Spleen (tissue), 11 donors: ENCODE results near the gene ATP1A4. TPM values are rescaled to one million over a fixed set of nuclear protein-coding genes. Genes with fewer than 3 reads are reported as not detected.

Experiments used
- DNase-seq: peaks from one replicate; pipeline ENCODE4 v3.0.0-alpha.2; 2020
- H3K27ac ChIP-seq, 8 donors: fragments of 200-600 bp; sonication (generic) in 7 of 8; 1 replicate in 4 of 8; 2 replicates in 4 of 8; pipeline versions ENCODE4 v1.5.0 to v1.8.0; 2016 to 2021; ENCODE audit warnings: inconsistent platforms in 4 of 8, mild to moderate bottlenecking in 4 of 8, moderate library complexity in 1 of 8
- H3K27me3 ChIP-seq, 7 donors: fragments of 200-600 bp; sonication (generic) in 6 of 7; replicated peaks in 1 of 7; 1 replicate in 4 of 7; 2 replicates in 3 of 7; pipeline versions ENCODE4 v1.5.0 to v1.8.0; 2016 to 2021; ENCODE audit warnings: inconsistent platforms in 3 of 7, mild to moderate bottlenecking in 1 of 7
- H3K36me3 ChIP-seq, 6 donors: fragments of 200-600 bp; sonication (generic) in 5 of 6; 1 replicate in 4 of 6; 2 replicates in 2 of 6; pipeline versions ENCODE4 v1.5.0 to v1.8.0; 2016 to 2021; ENCODE audit warnings: inconsistent platforms in 2 of 6
- H3K4me1 ChIP-seq, 6 donors: fragments of 200-600 bp; sonication (generic) in 5 of 6; 1 replicate in 3 of 6; 2 replicates in 3 of 6; pipeline versions ENCODE4 v1.5.0 to v1.8.0; 2016 to 2021; ENCODE audit warnings: inconsistent platforms in 3 of 6
- H3K4me3 ChIP-seq, 8 donors: fragments of 200-600 bp; sonication (generic) in 7 of 8; 1 replicate in 4 of 8; 2 replicates in 4 of 8; pipeline versions ENCODE4 v1.5.0 to v1.8.0; 2016 to 2021; ENCODE audit warnings: inconsistent platforms in 4 of 8, mild to moderate bottlenecking in 4 of 8, moderate library complexity in 2 of 8
- H3K9me3 ChIP-seq, 8 donors: fragments of 200-600 bp; sonication (generic) in 7 of 8; 1 replicate in 4 of 8; 2 replicates in 4 of 8; pipeline versions ENCODE4 v1.5.0 to v1.8.0; 2016 to 2021; ENCODE audit warnings: inconsistent platforms in 4 of 8
- POLR2A ChIP-seq, 3 donors: fragments of 450-650 bp; IDR thresholded peaks; one replicate each; pipeline ENCODE4 v1.5.1; 2017; ENCODE audit warnings: antibody characterized with exemption in 3 of 3, mild to moderate bottlenecking in 1 of 3
- POLR2AphosphoS5 ChIP-seq, 3 donors: sonication (generic); formaldehyde crosslinking; IDR thresholded peaks; one replicate each; pipeline ENCODE4 v1.5.1; 2017; ENCODE audit warnings: antibody characterized with exemption in 3 of 3
- WGBS, 5 donors: extraction: QIAGEN DNeasy Blood & Tissue Kit in 3 of 5; methylation state at CpG; one replicate each; pipeline versions ENCODE4 v1.1.5 to v1.1.7; 2013 to 2018; 5-methylcytosine and 5-hydroxymethylcytosine counted together
- intact Hi-C: fragments of 100-400 bp; cut with DNase I; formaldehyde crosslinking; loops from one replicate; pipeline ENCODE4 v1.15.0; 2023; ENCODE audit warnings: low total_unique reads
- polyA plus RNA-seq, 3 donors: library from polyadenylated mRNA; stranded (reverse); fragments of 200-250 nt; gene quantifications; one replicate each; pipeline ENCODE4 v1.2.1, GENCODE V29; 2013
- total RNA-seq, 7 donors: library from RNA; depleted of rRNA in 3 of 7; stranded (reverse); fragments of >200 nt in 3 of 7; fragmentation: NEBNext Ultra II Directional in 4 of 7; extraction: Animal tissue kit (Norgen Biotek cat#: 25700) in 4 of 7; gene quantifications; one replicate each; pipeline versions ENCODE4 v1.1.0 to v1.2.1, GENCODE V29; 2016 to 2021
- TF ChIP-seq, protein P1 (sequence below), 11 experiments: fragments of 200-600 bp in 7 of 11; fragments of 450-650 bp in 4 of 11; sonication (generic) in 4 of 11; IDR thresholded peaks in 8 of 11; conservative IDR thresholded peaks in 3 of 11; 1 replicate in 7 of 11; 2 replicates in 4 of 11; pipeline versions ENCODE4 v1.4.0 to v1.8.0; 2016 to 2021; ENCODE audit warnings: antibody characterized with exemption in 11 of 11, inconsistent platforms in 4 of 11, mild to moderate bottlenecking in 1 of 11
- donor health status: healthy with polysubstance abuse.
- donor health status: DM: no; HTN: no; CAD: no; lungs with moderate emphysema.
- donor health status: DM: no; HTN: no; CAD: no.
- donor health status: Bipolar disorder and iron deficiency.
- donor health status: healthy.
- donor health status: DM: no; HTN: no; CAD: no.
- donor health status: DM: yes; HTN: yes; CAD: no.

The ATP1A4 gene
- total and polyA plus RNA-seq, 10 donors: 0.70 to 2.9 (median 0.95) TPM; not detected in 2

DNA sequence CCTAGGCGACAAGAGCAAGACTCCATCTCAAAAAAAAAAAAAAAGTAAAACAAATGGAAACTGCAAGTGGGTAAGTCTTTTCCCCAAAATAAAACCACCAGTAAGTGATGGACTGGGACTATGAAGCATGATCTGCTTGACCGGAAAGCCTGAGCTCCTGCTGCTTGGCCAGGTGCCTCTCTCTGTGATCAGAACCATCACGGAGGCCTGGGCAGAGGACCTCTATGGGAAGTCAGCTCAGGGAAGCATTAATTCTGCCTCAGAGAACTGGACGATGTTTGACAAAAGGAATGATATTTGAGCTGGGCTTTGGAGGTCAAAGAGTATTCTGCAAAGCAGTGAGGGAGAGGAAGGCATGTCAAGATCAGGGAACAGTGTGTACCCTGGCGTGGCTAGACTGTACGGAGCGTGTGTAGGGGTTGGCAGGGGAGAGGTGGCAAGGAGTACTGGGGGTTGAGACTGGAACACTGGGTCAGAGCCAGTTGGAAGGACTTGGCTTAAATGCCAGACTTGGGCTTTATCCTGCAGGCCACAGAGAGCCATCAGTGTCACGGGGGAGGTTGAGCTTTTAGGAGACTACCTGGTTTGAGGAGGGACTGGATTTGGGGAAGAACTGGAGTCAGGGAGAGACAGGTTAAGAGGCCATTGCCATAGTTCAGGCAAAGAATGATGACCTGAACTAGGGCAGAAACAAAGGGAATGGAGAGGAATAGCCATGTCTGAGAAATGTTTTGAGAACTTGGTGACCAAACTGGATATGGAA is 19.4 kb upstream of the ATP1A4 start:
- 80 to 88% (median 82%) methylated on average over 8 of the region's 8 CpGs for WGBS, 5 donors
- TF ChIP-seq POLR2A (IDR thresholded peaks at IDR 0.05) (no peak), POLR2AphosphoS5 (IDR thresholded peaks at IDR 0.05) (peak in 2 of 3 donors; percentile 11 to 16)
- TF ChIP-seq, protein P1, sequence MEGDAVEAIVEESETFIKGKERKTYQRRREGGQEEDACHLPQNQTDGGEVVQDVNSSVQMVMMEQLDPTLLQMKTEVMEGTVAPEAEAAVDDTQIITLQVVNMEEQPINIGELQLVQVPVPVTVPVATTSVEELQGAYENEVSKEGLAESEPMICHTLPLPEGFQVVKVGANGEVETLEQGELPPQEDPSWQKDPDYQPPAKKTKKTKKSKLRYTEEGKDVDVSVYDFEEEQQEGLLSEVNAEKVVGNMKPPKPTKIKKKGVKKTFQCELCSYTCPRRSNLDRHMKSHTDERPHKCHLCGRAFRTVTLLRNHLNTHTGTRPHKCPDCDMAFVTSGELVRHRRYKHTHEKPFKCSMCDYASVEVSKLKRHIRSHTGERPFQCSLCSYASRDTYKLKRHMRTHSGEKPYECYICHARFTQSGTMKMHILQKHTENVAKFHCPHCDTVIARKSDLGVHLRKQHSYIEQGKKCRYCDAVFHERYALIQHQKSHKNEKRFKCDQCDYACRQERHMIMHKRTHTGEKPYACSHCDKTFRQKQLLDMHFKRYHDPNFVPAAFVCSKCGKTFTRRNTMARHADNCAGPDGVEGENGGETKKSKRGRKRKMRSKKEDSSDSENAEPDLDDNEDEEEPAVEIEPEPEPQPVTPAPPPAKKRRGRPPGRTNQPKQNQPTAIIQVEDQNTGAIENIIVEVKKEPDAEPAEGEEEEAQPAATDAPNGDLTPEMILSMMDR (IDR thresholded peaks at IDR 0.05 in 8 of 11, conservative IDR thresholded peaks at IDR 0.05 in 3 of 11): no peak
- peak; percentile 11 for DNase-seq
- Histone ChIP-seq H3K4me3 (no peak overlapping the region), H3K27ac (no peak overlapping the region), H3K4me1 (no peaks in the 10 kb centered on the region), H3K36me3 (no peaks in the 10 kb centered on the region), H3K9me3 (no peaks in the 10 kb centered on the region), H3K27me3 (no peaks in the 10 kb centered on the region)
- intact Hi-C loops: no loop called here

GRCh38 chr1:160133990-160134770 is 17.2 kb upstream of the ATP1A4 start:
- Histone ChIP-seq H3K4me3 (no peak overlapping the region), H3K27ac (no peak overlapping the region), H3K27me3 (no peaks in the 10 kb centered on the region), H3K36me3 (no peaks in the 10 kb centered on the region), H3K4me1 (no peaks in the 10 kb centered on the region), H3K9me3 (no peaks in the 10 kb centered on the region)
- 77 to 90% (median 83%) methylated on average over 9 of the region's 9 CpGs for WGBS, 5 donors
- TF ChIP-seq POLR2A (IDR thresholded peaks at IDR 0.05) (no peak), POLR2AphosphoS5 (IDR thresholded peaks at IDR 0.05) (no peak)
- TF ChIP-seq, protein P1 (IDR thresholded peaks at IDR 0.05 in 8 of 11, conservative IDR thresholded peaks at IDR 0.05 in 3 of 11): no peak
- DNase-seq: no peak
- intact Hi-C loops: no loop called here

DNA sequence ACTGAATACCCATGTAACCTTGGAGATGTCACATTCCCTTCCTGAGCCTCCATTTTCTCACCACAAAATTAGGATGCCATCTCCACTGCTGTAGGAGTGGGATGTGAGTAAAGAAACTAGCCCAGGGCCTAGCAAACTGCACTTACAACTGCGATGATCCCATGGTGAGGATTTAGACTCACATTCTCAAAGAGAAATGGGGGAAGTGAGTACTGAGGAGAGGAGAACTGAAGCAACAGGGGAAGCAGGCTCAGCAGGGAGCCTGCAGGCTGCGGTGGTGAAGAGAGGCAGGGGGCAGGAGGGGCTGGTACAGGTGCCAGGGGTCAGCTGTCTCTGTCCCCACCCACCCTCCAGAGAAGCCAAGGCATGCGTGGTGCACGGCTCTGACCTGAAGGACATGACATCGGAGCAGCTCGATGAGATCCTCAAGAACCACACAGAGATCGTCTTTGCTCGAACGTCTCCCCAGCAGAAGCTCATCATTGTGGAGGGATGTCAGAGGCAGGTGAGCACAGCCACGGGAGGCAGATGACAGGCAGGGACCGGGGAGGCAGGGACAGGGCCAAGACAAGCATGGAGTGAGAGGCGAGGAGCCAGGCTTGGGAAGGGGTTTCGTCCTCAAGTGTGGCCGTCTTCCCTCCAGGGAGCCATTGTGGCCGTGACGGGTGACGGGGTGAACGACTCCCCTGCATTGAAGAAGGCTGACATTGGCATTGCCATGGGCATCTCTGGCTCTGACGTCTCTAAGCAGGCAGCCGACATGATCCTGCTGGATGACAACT is 16.4 kb upstream of the ATP1A4 start:
- no peak overlapping the region for H3K4me3 ChIP-seq
- H3K4me1 ChIP-seq: no peaks in the 10 kb centered on the region
- TF ChIP-seq POLR2AphosphoS5 (IDR thresholded peaks at IDR 0.05): no peak
- WGBS, 5 donors: 84 to 89% (median 87%) methylated on average over 19 to 20 of the region's 20 CpGs
- no peaks in the 10 kb centered on the region for H3K27me3 ChIP-seq
- no peak for DNase-seq
- intact Hi-C loops: no loop called here
- no peaks in the 10 kb centered on the region for H3K9me3 ChIP-seq
- H3K27ac ChIP-seq: no peak overlapping the region
- H3K36me3 ChIP-seq: no peaks in the 10 kb centered on the region

- TF ChIP-seq POLR2A (IDR thresholded peaks at IDR 0.05) (no peak), POLR2AphosphoS5 (IDR thresholded peaks at IDR 0.05) (no peak)
- TF ChIP-seq, protein P1 (IDR thresholded peaks at IDR 0.05 in 8 of 11, conservative IDR thresholded peaks at IDR 0.05 in 3 of 11): no peak
- no peaks in the 10 kb centered on the region for H3K9me3 ChIP-seq
- no peaks in the 10 kb centered on the region for H3K36me3 ChIP-seq
- intact Hi-C loops: no loop called here
- H3K27me3 ChIP-seq: peaks cover 0 to 11% (median 0%) of the 10 kb centered on the region in 7 donors
- no peak overlapping the region for H3K27ac ChIP-seq
- H3K4me1 ChIP-seq: no peaks in the 10 kb centered on the region
- WGBS, 5 donors: 80 to 94% (median 91%) methylated on average over 22 of the region's 22 CpGs
- no peak for DNase-seq
- H3K4me3 ChIP-seq: no peak overlapping the region
Measured at GRCh38 chr1:160136121-160136925, 15.1 kb upstream of the ATP1A4 start.
